ENCODE measurements around the gene CHCHD6.

- TF ChIP-seq EZH2 (IDR thresholded peaks at IDR 0.05; ENCODE audit: insufficient read depth, poor library complexity, severe bottlenecking) (no peak), EZH2phosphoT487 (IDR thresholded peaks at IDR 0.05; ENCODE audit: insufficient read depth, low read depth) (no peak)
These were observed 223.8 kb downstream of the CHCHD6 start for GRCh38 chr3:126927846-126928245.
